Gastrocnemius medialis (tissue), 4 donors: ENCODE measurements around the gene HAPLN2. TPM values are rescaled to one million over a fixed set of nuclear protein-coding genes. Genes with fewer than 3 reads are reported as not detected.
A peak's percentile ranks its signal among the peaks of the same experiment; 100 is the strongest.
"Not testable (repeated sequence)": the region's sequence is repeated elsewhere in the genome, so short reads cannot be mapped to it uniquely, and the experiment has no call there.

Experiments used
- ATAC-seq, 2 donors: fragments of 150-250 bp; one replicate each; pipeline ENCODE4 v1.9.1; 2016
- DNase-seq, 2 donors: peaks; one replicate each; pipeline ENCODE4 v3.0.0-alpha.2; 2019
- H3K27ac ChIP-seq, 4 donors: fragments of 200-600 bp; sonication (generic); 1 replicate in 1 of 4; 2 replicates in 3 of 4; pipeline ENCODE4 v1.5.1; 2016 to 2018; ENCODE audit warnings: mild to moderate bottlenecking in 2 of 4, moderate library complexity in 1 of 4
- H3K27me3 ChIP-seq, 3 donors: fragments of 200-600 bp; sonication (generic) in 2 of 3; 1 replicate in 1 of 3; 2 replicates in 2 of 3; pipeline versions ENCODE4 v1.5.1 to v1.6.0; 2016 to 2019; ENCODE audit warnings: mild to moderate bottlenecking in 1 of 3, moderate library complexity in 1 of 3
- H3K36me3 ChIP-seq, 2 donors: fragments of 200-600 bp; sonication (generic) in 1 of 2; one replicate each; pipeline ENCODE4 v1.5.1; 2017 to 2018
- H3K4me1 ChIP-seq, 2 donors: fragments of 200-600 bp; sonication (generic) in 1 of 2; one replicate each; pipeline ENCODE4 v1.5.1; 2016 to 2017; ENCODE audit warnings: mild to moderate bottlenecking in 2 of 2
- H3K4me3 ChIP-seq, 4 donors: fragments of 200-600 bp; sonication (generic) in 3 of 4; 1 replicate in 1 of 4; 2 replicates in 3 of 4; pipeline ENCODE4 v1.5.1; 2016 to 2019; ENCODE audit warnings: mild to moderate bottlenecking in 2 of 4
- H3K9me3 ChIP-seq, 3 donors: fragments of 200-600 bp; sonication (generic) in 2 of 3; 1 replicate in 1 of 3; 2 replicates in 2 of 3; pipeline ENCODE4 v1.5.1; 2016 to 2019
- POLR2A ChIP-seq, 2 donors: fragments of 450-650 bp; IDR thresholded peaks; one replicate each; pipeline ENCODE4 v1.6.1; 2017; ENCODE audit warnings: antibody characterized with exemption in 2 of 2, mild to moderate bottlenecking in 2 of 2, moderate library complexity in 2 of 2
- in situ Hi-C, 4 donors: fragments of 200-750 bp; cut with MboI; loops; one replicate each; pipeline versions ENCODE4 v1.15.0 to v1.8.0; 2017; ENCODE audit warnings: low sequenced_read_pairs in 4 of 4
- intact Hi-C: fragments of 100-400 bp; cut with DNase I; formaldehyde crosslinking; loops from one replicate; pipeline ENCODE4 v1.15.1; 2023; ENCODE audit warnings: low total_unique reads
- total RNA-seq, 4 donors: library from RNA; depleted of rRNA; stranded (reverse); fragments of >200 nt; gene quantifications; one replicate each; pipeline versions ENCODE4 v1.1.0 to v1.2.3, GENCODE V29; 2016
- TF ChIP-seq, protein P1 (sequence below), 5 experiments: fragments of 450-650 bp in 3 of 5; fragments of 200-600 bp in 2 of 5; sonication (generic) in 2 of 5; IDR thresholded peaks in 4 of 5; conservative IDR thresholded peaks in 1 of 5; 1 replicate in 4 of 5; 2 replicates in 1 of 5; pipeline ENCODE4 v1.5.1; 2016 to 2019; ENCODE audit warnings: antibody characterized with exemption in 5 of 5, mild to moderate bottlenecking in 3 of 5, moderate library complexity in 3 of 5

HAPLN2 gene
- total RNA-seq, 4 donors from 2014 or later: 0.53 to 6.0 (median 3.0) TPM

DNA sequence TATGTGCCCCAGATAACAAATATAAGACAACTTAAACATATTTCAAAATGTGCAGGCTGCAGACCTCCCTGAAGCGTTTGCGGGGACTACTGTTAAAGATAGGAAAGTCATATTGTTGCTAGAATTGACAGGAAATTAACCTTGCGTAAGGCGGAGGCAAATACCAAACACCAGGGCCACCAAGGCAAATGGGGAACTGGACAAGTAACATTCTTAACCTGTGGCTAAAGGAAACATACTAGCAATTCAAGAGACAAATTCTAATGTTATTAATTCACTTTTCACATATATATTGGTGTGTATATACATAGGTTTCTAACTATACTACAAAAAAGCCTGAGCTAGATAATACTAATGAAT, 6.8 kb downstream of the HAPLN2 start:
- Histone ChIP-seq H3K36me3 (no peaks in the 10 kb centered on the region), H3K4me3 (peak overlapping the region in 3 of 4 donors; percentile 45 to 55 (median 51)), H3K9me3 (no peaks in the 10 kb centered on the region), H3K4me1 (peaks cover 11 to 18% of the 10 kb centered on the region in 2 donors), H3K27me3 (peaks cover 28 to 30% (median 29%) of the 10 kb centered on the region in 3 donors), H3K27ac (no peak overlapping the region)
- in situ Hi-C loops (no loop called here), intact Hi-C loops (loop anchor here (1.0 kb wide), 1 partner anchor 31 kb away; no protein-coding TSS in a partner anchor)
- no peak for ATAC-seq
- TF ChIP-seq, protein P1, sequence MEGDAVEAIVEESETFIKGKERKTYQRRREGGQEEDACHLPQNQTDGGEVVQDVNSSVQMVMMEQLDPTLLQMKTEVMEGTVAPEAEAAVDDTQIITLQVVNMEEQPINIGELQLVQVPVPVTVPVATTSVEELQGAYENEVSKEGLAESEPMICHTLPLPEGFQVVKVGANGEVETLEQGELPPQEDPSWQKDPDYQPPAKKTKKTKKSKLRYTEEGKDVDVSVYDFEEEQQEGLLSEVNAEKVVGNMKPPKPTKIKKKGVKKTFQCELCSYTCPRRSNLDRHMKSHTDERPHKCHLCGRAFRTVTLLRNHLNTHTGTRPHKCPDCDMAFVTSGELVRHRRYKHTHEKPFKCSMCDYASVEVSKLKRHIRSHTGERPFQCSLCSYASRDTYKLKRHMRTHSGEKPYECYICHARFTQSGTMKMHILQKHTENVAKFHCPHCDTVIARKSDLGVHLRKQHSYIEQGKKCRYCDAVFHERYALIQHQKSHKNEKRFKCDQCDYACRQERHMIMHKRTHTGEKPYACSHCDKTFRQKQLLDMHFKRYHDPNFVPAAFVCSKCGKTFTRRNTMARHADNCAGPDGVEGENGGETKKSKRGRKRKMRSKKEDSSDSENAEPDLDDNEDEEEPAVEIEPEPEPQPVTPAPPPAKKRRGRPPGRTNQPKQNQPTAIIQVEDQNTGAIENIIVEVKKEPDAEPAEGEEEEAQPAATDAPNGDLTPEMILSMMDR (IDR thresholded peaks at IDR 0.05 in 4 of 5, conservative IDR thresholded peaks at IDR 0.05 in 1 of 5): peak in 3 of 5 experiments; percentile 3 to 29 (median 27)
- TF ChIP-seq POLR2A (IDR thresholded peaks at IDR 0.05): no peak
- DNase-seq: no peak

DNA sequence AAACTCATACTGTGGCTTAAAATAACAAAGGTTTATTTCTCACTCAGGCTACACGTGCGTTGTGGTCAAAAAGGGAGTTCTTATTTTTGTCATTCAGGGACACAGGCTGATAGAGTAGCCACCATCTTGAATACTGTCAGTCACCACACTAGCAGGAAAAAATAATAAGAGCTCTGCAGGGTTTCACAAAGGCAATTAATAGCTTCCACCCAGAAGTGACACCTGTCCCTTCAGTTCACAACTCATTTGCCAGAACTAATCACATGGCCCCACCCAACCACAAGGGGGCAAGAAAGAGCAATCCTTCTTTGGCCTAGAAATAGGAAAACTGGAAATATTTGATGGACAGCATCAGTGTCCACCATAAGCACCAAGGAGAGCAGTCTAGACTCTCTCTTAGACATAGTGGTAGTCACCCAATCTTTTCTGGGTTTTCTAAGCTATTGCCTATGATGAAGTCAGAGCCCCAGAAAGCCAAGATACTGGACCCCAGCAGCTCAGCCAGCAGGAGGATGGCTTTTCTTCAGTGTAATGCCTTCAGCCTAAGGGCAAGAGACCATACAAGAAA, 8.2 kb downstream of the HAPLN2 start:
- Histone ChIP-seq H3K4me1 (peaks cover 11 to 18% of the 10 kb centered on the region in 2 donors), H3K9me3 (no peaks in the 10 kb centered on the region), H3K4me3 (no peak overlapping the region), H3K36me3 (no peaks in the 10 kb centered on the region), H3K27me3 (peaks cover 26 to 31% (median 30%) of the 10 kb centered on the region in 3 donors), H3K27ac (no peak overlapping the region)
- no peak for DNase-seq
- in situ Hi-C loops: no loop called here
- no peak for ATAC-seq
- TF ChIP-seq POLR2A (IDR thresholded peaks at IDR 0.05): no peak
- TF ChIP-seq, protein P1 (IDR thresholded peaks at IDR 0.05 in 4 of 5, conservative IDR thresholded peaks at IDR 0.05 in 1 of 5): peak; percentile 24 to 63 (median 52)
- intact Hi-C loops: no loop called here

DNA sequence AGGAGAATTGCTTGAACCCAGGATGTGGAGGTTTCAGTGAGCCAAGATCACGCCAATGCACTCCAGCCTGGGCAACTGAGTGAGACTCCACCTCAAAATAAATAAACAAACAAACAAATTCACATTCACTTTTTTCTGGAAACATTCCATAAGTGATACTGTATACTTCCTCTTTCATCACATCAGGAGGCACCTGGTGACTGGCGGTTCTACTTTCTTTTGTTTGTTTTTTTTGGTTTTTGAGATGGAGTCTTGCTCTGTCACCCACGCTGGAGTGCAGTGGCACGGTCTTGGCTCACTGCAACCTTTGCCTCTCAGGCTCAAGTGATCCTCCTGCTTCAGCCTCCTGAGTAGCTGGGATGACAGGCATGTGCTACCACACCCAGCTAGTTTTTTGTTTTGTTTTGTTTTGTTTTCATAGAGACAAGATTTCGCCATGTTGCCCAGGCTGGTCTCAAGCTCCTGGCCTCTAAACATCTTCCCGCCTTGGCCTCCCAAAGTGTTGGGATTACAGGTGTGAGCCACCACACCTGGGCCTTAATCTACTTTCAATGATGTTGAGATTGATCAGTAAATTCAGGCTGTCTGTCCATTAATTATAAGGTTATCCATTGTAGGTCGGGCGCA, 10.7 kb downstream of the HAPLN2 start:
- Histone ChIP-seq H3K27me3 (peaks cover 11 to 16% (median 11%) of the 10 kb centered on the region in 3 donors), H3K9me3 (no peaks in the 10 kb centered on the region), H3K4me3 (no peak overlapping the region), H3K27ac (no peak overlapping the region), H3K4me1 (peaks cover 4 to 8% of the 10 kb centered on the region in 2 donors), H3K36me3 (no peaks in the 10 kb centered on the region)
- DNase-seq (no peak), ATAC-seq (no peak)
- no peak for TF ChIP-seq POLR2A (IDR thresholded peaks at IDR 0.05)
- TF ChIP-seq, protein P1 (IDR thresholded peaks at IDR 0.05 in 4 of 5, conservative IDR thresholded peaks at IDR 0.05 in 1 of 5): no peak
- in situ Hi-C loops: no loop called here
- intact Hi-C loops: no loop called here

DNA sequence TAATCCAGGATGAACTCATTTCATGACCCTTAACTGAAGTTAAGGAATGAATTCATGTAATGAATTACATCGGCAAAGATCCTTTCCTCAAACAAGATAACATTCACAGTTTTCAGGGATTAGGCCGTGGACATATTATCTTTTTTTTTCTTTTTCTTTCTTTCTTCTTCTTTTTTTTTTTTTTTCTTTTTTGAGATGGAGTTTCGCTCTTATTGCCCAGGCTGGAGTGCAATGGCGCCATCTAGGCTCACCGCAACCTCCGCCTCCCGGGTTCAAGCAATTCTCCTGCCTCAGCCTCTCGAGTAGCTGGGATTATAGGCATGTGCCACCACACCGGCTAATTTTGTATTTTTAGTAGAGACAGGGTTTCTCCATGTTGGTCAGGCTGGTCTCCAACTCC, 11.9 kb downstream of the HAPLN2 start:
- intact Hi-C loops, H3K27ac ChIP-seq, ATAC-seq, H3K9me3 ChIP-seq, H3K27me3 ChIP-seq, H3K4me3 ChIP-seq, DNase-seq, H3K4me1 ChIP-seq, H3K36me3 ChIP-seq, in situ Hi-C loops: not testable (repeated sequence)

DNA sequence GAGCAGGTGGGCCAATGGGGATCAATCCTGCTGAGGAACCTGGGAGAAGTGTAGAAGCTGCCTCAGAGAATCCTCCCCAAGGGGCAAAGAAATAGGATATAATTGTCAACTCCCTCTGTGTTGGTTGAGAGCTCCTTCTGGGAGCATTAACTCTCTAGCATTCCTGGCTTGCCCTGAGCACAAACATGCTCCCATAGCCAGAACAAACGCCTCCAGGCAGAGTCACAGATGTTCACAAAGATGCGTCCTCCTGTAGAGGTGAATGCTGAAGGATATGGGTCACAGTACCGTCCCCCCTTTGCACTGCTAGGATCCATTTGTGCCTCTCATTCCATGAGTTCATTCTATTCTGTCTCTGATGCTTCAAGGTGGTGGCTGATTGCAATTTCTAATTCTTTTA, 13.1 kb downstream of the HAPLN2 start:
- in situ Hi-C loops: no loop called here
- TF ChIP-seq, protein P1 (IDR thresholded peaks at IDR 0.05 in 4 of 5, conservative IDR thresholded peaks at IDR 0.05 in 1 of 5): no peak
- TF ChIP-seq POLR2A (IDR thresholded peaks at IDR 0.05): no peak
- peaks cover 0 to 3% (median 3%) of the 10 kb centered on the region in 3 donors for H3K27me3 ChIP-seq

More for the DNA sequence above, 13.1 kb downstream of the HAPLN2 start:
- ATAC-seq (no peak), DNase-seq (no peak)
- Histone ChIP-seq H3K9me3 (no peaks in the 10 kb centered on the region), H3K4me3 (no peak overlapping the region), H3K27ac (no peak overlapping the region), H3K36me3 (no peaks in the 10 kb centered on the region), H3K4me1 (no peaks in the 10 kb centered on the region)
- intact Hi-C loops: no loop called here
